ENCODE measurements around the gene KATNAL1. TPM values are rescaled to one million over a fixed set of nuclear protein-coding genes. Genes with fewer than 3 reads are reported as not detected.

The KATNAL1 gene
- total RNA-seq, 1 experiment from 2014 or later: 14.2 TPM

- TF ChIP-seq E2F5 (CRISPR knock-in tag; IDR thresholded peaks at IDR 0.05) (no peak), ELF4 (CRISPR knock-in tag; IDR thresholded peaks at IDR 0.05; ENCODE audit: low read depth) (no peak), RORB (CRISPR knock-in tag; IDR thresholded peaks at IDR 0.05) (no peak), ATF3 (CRISPR knock-in tag; conservative IDR thresholded peaks at IDR 0.05) (no peak), SMAD4 (CRISPR knock-in tag; IDR thresholded peaks at IDR 0.05) (no peak)
- TF ChIP-seq, protein P1, sequence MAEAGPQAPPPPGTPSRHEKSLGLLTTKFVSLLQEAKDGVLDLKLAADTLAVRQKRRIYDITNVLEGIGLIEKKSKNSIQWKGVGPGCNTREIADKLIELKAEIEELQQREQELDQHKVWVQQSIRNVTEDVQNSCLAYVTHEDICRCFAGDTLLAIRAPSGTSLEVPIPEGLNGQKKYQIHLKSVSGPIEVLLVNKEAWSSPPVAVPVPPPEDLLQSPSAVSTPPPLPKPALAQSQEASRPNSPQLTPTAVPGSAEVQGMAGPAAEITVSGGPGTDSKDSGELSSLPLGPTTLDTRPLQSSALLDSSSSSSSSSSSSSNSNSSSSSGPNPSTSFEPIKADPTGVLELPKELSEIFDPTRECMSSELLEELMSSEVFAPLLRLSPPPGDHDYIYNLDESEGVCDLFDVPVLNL (CRISPR knock-in tag; IDR thresholded peaks at IDR 0.05; ENCODE audit: borderline replicate concordance, low read depth): no peak
Measured at GRCh38 chr13:30300596-30300995, 6.8 kb downstream of the KATNAL1 start (continued).

GRCh38 chr13:30299786-30300185 lies 7.6 kb downstream of the KATNAL1 start:
- no peak for ATAC-seq
- ChIA-PET POLR2A (no interaction called here), CTCF (interaction anchor here (1.1 kb wide), 1 partner anchor 167 kb away, joined by 3 read pairs; no protein-coding TSS in a partner anchor)
- TF ChIP-seq JUN (CRISPR knock-in tag; IDR thresholded peaks at IDR 0.05): no peak
- no peak for TF ChIP-seq NR1H2 (CRISPR knock-in tag; IDR thresholded peaks at IDR 0.05)
- no peak for TF ChIP-seq EMX1 (CRISPR knock-in tag; IDR thresholded peaks at IDR 0.05)
- no peak for TF ChIP-seq OVOL2 (CRISPR knock-in tag; IDR thresholded peaks at IDR 0.05; ENCODE audit: borderline replicate concordance)
- TF ChIP-seq MAX (CRISPR knock-in tag; IDR thresholded peaks at IDR 0.05): no peak
- TF ChIP-seq, protein P2, sequence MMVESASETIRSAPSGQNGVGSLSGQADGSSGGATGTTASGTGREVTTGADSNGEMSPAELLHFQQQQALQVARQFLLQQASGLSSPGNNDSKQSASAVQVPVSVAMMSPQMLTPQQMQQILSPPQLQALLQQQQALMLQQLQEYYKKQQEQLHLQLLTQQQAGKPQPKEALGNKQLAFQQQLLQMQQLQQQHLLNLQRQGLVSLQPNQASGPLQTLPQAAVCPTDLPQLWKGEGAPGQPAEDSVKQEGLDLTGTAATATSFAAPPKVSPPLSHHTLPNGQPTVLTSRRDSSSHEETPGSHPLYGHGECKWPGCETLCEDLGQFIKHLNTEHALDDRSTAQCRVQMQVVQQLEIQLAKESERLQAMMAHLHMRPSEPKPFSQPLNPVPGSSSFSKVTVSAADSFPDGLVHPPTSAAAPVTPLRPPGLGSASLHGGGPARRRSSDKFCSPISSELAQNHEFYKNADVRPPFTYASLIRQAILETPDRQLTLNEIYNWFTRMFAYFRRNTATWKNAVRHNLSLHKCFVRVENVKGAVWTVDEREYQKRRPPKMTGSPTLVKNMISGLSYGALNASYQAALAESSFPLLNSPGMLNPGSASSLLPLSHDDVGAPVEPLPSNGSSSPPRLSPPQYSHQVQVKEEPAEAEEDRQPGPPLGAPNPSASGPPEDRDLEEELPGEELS (CRISPR knock-in tag; IDR thresholded peaks at IDR 0.05): no peak
- no peak for TF ChIP-seq ZNF671 (CRISPR knock-in tag; IDR thresholded peaks at IDR 0.05)
- TF ChIP-seq ELF4 (CRISPR knock-in tag; IDR thresholded peaks at IDR 0.05; ENCODE audit: low read depth): no peak
- no peak for TF ChIP-seq MXD4 (CRISPR knock-in tag; IDR thresholded peaks at IDR 0.05; ENCODE audit: borderline replicate concordance)
- TF ChIP-seq GTF2I (CRISPR knock-in tag; conservative IDR thresholded peaks at IDR 0.05): no peak
- no peak for TF ChIP-seq ZNF121 (CRISPR knock-in tag; IDR thresholded peaks at IDR 0.05)
- TF ChIP-seq RELA (CRISPR knock-in tag; IDR thresholded peaks at IDR 0.05; ENCODE audit: borderline replicate concordance): no peak
- Mint-ChIP-seq H3K27ac (no peak overlapping the region), H3K27me3 (ENCODE audit: low read depth) (no peaks in the 10 kb centered on the region), H3K9me3 (no peaks in the 10 kb centered on the region), H3K36me3 (no peaks in the 10 kb centered on the region), H3K4me3 (no peak overlapping the region), H3K4me1 (peaks cover 17% of the 10 kb centered on the region)
- no peak for DNase-seq (ENCODE audit: low spot score)

GRCh38 chr13:30295116-30295515 lies 12.2 kb downstream of the KATNAL1 start:
- Mint-ChIP-seq H3K36me3 (no peaks in the 10 kb centered on the region), H3K27ac (no peak overlapping the region), H3K27me3 (ENCODE audit: low read depth) (peaks cover 7% of the 10 kb centered on the region), H3K4me1 (peaks cover 22% of the 10 kb centered on the region), H3K9me3 (no peaks in the 10 kb centered on the region), H3K4me3 (no peak overlapping the region)
- CTCF ChIA-PET: no interaction called here
- ATAC-seq (no peak), DNase-seq (ENCODE audit: low spot score) (no peak)
- POLR2A ChIA-PET: no interaction called here
- TF ChIP-seq CREM (CRISPR knock-in tag; IDR thresholded peaks at IDR 0.05): no peak
- TF ChIP-seq TP53 (CRISPR knock-in tag; IDR thresholded peaks at IDR 0.05): no peak
- no peak for TF ChIP-seq ZSCAN18 (CRISPR knock-in tag; IDR thresholded peaks at IDR 0.05)
- no peak for TF ChIP-seq ZNF425 (CRISPR knock-in tag; conservative IDR thresholded peaks at IDR 0.05)
- TF ChIP-seq GABPB1 (CRISPR knock-in tag; IDR thresholded peaks at IDR 0.05): no peak
- no peak for TF ChIP-seq RORB (CRISPR knock-in tag; IDR thresholded peaks at IDR 0.05)
- TF ChIP-seq STAT6 (CRISPR knock-in tag; conservative IDR thresholded peaks at IDR 0.05; ENCODE audit: low read depth): no peak
- no peak for TF ChIP-seq ZBTB21 (CRISPR knock-in tag; IDR thresholded peaks at IDR 0.05; ENCODE audit: borderline replicate concordance)

All from WTC11 (cell line).